ENCODE measurements around the gene CSNK2B.

GRCh38 chr6:31687321-31687720, 21.4 kb downstream of the CSNK2B start:
- TF ChIP-seq ZNF274 (IDR thresholded peaks at IDR 0.05; ENCODE audit: low read depth, low read length) (no peak), SUZ12 (IDR thresholded peaks at IDR 0.05; ENCODE audit: extremely low read depth, insufficient read depth, insufficient read length) (no peak), YY1 (IDR thresholded peaks at IDR 0.05; ENCODE audit: insufficient read depth, insufficient read length) (no peak)
